Measurements from ENCODE around the gene FKBP6.
"Not testable (repeated sequence)": the region's sequence is repeated elsewhere in the genome, so short reads cannot be mapped to it uniquely, and the experiment has no call there.

The FKBP6 gene

GRCh38 chr7:73358590-73359275 is 30.8 kb downstream of the FKBP6 start:
- DNase-seq = no peak

GRCh38 chr7:73359306-73359705 is 31.3 kb downstream of the FKBP6 start:
- no peak for DNase-seq

DNA sequence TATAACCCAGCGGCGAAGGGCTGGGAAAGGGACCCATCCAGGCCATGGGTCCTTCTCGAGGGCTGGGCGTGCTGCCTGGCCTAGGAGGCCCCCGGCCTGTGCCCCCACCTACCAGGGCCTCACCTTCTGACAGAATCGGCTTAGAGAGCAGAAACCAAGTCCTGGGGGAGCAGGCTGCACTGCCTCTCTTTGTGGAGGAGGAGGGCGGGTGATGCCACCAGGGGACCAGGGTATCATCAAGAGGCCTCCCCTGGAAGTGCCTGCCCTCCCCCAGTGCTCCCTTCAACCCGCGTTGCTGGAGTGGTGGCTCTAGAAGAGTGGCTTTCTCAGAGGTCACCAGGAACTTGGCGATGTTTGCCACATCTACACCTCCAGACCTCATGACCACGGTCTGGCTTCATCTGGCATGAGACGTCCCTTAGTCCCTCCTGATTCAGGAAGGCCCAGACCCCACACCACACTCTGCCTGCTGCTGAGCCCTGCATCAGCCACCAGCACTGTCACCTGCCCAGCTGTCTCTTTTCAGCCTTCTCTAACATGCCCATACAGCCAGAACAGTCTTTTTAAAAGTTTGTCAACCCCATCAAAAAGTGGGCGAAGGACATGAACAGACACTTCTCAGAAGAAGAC is 31.9 kb downstream of the FKBP6 start:
- no peak for DNase-seq

DNA sequence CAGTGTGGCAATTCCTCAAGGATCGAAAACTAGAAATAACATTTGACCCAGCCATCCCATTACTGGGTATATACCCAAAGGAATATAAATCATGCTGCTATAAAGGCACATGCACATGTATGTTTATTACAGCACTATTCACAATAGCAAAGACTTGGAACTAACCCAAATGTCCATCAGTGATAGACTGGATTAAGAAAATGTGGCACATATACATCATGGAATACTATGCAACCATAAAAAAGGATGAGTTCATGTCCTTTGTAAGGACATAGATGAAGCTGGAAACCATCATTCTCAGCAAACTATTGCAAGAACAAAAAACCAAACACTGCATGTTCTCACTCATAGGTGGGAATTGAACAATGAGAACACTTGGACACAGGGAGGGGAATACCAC is 32.6 kb downstream of the FKBP6 start:
- not testable (repeated sequence) for DNase-seq

- DNase-seq = no peak
Observed at GRCh38 chr7:73363225-73364005, 35.5 kb downstream of the FKBP6 start.

- no peak for DNase-seq
Observed at GRCh38 chr7:73364006-73364728, 36.2 kb downstream of the FKBP6 start.

DNA sequence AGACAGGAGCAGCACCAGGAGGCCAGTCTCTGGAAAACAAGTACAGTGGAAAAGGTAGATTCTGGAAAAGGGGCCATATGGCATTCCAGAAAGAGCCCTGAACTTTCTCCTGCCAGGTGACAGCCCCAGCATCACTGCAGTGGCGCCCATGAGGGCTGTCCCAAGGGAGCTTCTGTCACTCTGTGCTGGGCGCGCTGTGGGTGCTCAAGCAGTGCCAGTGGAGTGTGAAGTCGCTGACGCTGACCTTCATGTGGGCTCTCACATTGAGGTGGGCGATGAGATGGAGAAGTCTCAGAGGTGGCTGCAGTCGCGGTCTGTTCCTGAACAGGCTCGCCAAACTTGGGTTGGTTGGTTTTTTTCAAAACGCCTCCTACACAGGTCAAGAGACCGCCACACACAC is 38.2 kb downstream of the FKBP6 start:
- no peak for DNase-seq

DNA sequence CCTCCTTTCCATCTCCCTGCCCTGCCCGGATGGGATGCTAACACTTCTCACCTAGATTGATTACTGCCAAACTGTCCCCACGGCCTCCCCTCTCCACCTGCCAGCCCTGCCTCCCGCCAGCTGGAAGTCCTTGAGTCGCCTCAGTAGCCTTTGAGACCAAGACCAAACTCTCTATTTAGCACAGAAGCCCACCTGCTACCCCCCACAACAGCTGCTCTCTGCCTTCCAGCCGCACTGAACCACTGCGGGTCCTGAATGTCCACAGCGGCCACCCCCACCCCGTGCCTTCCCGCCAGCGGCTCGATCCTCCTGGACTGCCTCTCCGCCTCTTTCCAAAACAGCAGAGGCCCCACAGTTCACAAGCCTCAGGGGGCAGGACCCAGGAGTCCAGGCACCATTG is 39.0 kb downstream of the FKBP6 start:
- no peak for DNase-seq

- no peak for DNase-seq
Observed at GRCh38 chr7:73369009-73369408, 41.0 kb downstream of the FKBP6 start.

DNA sequence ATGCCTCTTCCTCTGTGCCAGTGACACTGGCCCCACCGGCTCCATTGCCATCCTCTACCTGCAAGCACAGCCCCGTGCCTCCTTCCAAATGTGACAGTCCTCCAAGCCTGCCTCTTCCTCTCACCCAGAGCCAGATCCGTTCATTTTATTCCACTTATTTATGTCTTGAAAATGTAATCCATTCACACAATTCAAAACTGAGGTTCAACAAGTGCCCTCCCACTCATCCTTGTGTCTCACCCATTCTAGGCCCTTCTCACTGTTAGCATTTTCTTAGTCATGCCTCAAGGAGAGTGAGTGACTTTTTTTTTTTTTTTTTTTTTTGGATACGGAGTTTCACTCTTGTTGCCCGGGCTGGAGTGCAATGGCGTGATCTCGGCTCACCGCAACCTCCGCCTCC is 41.7 kb downstream of the FKBP6 start:
- no peak for DNase-seq

- no peak for DNase-seq
Observed at GRCh38 chr7:73373741-73374140, 45.8 kb downstream of the FKBP6 start.

DNA sequence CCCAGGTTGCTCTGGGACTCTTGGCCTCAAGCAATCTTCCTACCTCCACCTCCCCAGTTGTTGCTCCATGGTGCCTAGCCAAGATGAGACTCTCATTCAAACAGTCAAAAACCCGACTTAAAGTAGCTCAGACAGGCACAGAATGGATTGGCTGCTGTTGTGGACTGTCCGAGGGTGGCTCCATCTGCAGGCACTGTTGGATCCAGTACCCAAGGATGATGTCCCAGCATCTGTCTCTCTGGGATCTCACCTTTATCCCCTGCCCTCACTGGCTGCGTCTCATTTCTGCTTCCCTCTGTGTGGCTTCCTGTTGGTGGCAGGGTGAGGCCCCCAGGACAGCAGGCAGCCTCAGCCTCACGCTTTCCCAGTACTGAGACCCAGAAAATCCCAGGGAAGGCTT is 48.3 kb downstream of the FKBP6 start:
- not testable (repeated sequence) for DNase-seq

GRCh38 chr7:73376671-73377412 is 48.9 kb downstream of the FKBP6 start:
- DNase-seq = no peak

DNA sequence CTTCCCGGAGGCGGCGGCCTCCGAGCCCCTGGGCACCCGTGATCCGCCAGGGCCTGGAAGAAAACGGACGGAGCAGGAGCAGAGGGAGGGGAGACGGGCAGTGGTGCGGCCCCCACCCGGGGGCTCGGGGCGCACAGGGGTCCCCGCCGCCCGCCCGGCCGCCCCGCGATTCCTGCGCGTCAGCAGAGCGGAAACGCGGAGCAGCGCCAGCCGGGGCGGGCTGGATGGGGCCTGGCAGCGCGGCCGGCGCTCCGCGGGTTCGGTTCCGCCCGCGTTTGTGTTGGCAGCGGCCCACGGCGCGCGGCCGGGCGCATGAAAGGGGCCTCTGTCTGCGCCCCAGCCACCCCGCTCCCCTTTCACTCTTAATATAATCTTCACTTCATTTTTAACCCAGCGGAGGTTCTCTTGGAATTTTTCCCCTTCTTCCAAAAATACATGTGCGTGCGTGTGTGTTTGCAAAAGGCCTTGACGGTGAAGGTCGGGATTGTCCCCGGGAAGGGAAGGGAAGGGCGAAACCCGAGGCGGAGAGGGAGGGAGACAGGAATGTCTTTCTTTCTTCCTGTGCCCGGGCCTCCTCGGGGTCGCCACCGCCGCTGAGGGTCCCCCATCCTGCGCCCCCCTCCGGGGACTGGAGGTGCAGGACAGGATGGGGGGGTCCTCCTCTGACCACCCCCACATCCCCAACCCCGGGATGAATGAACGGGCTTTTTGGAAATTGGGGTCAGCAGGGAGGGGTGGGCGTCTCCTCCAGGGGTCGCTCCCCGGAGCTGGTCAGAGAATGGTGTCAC is 49.6 kb downstream of the FKBP6 start:
- DNase-seq = not testable (repeated sequence)

GRCh38 chr7:73382934-73383503 is 55.1 kb downstream of the FKBP6 start:
- no peak for DNase-seq

DNA sequence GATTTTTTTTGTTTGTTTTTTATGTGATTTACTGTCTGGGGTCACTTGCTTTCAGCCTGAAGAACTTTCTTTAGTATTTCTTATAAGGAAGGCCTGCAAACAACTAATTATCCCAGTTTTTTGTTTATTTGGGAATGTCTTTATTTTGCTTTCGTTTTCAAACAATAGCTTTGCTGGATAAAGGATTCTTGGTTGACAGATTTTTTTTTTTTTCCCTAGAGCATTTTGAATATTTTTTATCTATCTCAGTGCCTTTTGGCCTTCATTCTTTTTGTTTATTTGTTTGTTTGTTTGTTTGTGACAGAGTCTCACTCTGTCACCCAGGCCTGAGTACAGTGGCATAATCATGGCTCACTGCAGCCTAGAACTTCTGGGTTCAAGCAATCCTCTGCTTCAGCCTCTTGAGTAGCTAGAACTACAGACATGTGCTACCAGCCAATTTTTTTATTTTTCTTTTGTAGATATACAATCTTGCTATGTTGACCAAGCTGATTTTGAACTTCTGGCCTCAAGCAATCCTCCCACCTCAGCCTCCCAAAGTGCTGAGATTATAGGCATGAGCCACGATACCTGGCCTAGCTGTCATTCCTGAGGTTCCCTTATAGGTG is 59.4 kb downstream of the FKBP6 start:
- no peak for DNase-seq

DNA sequence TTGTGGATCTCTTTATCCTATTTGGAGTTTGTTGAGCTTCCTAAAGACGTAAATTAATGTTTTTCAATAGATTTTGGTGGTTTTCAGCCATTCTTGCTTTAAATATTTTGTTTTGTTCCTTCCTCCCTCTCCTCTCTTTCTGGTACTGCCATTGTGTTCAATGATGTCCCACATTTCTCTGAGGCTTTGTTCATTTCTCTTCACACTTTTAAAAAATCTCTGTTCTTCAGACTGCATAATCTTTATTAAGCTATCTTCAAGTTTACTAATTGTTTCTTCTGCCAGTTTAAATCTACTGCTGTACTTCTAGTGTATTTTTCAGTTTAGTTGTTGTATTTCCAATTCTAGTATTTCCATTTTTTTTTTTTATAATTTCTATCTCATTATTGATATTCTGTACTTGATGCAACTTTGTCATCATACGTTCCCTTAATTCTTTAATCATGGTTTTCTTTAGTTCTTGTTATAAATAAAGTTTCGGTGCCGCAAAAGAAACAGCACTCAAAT is 60.0 kb downstream of the FKBP6 start:
- no peak for DNase-seq

DNA sequence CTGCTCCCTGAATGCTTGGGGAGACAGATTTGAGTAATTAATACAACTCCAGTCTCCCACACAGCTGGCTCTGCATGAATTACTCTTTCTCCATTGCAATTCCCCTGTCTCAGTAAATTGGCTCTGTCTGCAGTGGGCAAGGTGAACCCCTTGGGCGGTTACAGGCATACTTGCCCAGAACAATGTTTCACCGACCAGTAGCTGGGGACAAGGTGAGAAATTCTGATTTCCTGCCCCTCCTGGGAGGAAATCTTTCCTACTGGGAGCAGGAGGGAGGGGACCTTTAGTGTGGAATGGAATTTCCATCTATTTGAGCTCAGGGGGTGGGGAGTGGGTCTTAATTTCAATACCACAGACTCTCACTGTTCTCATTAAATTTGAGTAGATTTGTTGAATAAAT is 63.4 kb downstream of the FKBP6 start:
- no peak for DNase-seq

DNA sequence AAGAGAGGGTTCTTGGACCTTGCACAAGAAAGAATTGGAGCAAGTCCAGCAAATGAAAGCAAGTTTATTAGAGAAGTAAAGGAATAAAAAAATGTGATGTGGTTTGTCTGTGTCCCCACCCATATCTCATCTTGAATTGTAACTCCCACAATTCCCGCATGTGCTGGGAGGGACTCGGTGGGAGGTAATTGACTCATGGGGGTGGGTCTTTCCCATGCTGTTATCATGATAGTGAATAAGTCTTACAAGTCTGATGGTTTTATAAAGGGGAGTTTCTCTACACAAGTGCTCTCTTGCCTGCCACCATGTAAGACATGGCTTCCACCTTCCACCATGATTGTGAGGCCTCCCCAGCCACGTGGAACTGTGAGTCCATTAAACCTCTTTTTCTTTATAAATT is 66.5 kb downstream of the FKBP6 start:
- DNase-seq = no peak

Measured in central memory CD4-positive, alpha-beta T cell (primary cell).